ENCODE measurements around the gene AGPAT4. TPM values are rescaled to one million over a fixed set of nuclear protein-coding genes. Genes with fewer than 3 reads are reported as not detected.

The AGPAT4 gene
- total RNA-seq, 2 donors from 2014 or later, result 3.6 to 9.2 TPM

DNA sequence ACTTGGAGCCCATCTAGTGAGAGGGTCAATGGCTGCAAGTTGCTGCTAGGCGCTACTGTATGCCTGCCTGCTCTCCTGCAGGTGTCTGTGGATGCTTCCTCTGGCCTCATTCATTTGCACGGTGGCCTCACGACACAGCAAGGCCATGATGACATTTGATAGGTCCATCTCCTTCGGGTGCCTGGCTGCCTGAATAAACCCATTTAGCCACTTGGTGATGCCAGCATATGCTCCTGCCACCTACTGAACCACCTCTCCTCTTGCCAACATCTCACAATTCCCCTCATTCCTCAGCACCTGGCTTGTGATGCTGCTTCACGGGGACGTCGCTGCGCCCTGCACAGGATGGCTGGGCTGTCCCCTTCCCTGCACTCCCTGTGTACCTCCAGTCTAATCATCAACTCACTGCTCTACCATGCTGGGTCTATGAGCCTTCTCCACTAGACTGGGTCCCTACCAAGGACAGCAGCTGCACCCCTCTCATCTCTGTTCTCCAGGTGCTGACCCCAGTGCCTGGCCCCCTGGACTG is 51.1 kb downstream of the AGPAT4 start:
- TF ChIP-seq, protein P1, sequence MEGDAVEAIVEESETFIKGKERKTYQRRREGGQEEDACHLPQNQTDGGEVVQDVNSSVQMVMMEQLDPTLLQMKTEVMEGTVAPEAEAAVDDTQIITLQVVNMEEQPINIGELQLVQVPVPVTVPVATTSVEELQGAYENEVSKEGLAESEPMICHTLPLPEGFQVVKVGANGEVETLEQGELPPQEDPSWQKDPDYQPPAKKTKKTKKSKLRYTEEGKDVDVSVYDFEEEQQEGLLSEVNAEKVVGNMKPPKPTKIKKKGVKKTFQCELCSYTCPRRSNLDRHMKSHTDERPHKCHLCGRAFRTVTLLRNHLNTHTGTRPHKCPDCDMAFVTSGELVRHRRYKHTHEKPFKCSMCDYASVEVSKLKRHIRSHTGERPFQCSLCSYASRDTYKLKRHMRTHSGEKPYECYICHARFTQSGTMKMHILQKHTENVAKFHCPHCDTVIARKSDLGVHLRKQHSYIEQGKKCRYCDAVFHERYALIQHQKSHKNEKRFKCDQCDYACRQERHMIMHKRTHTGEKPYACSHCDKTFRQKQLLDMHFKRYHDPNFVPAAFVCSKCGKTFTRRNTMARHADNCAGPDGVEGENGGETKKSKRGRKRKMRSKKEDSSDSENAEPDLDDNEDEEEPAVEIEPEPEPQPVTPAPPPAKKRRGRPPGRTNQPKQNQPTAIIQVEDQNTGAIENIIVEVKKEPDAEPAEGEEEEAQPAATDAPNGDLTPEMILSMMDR (IDR thresholded peaks at IDR 0.05), result no peak
- H3K27me3 ChIP-seq, result no peaks in the 10 kb centered on the region
- no peaks in the 10 kb centered on the region for H3K36me3 ChIP-seq
- H3K9ac ChIP-seq (ENCODE audit: low read depth in 2 of 2, low read length in 2 of 2), result no peak overlapping the region
- intact Hi-C loops (cut with DNase I), result no loop called here
- H3K27ac ChIP-seq, result no peak overlapping the region
- no peak overlapping the region for H3K4me3 ChIP-seq
- no peaks in the 10 kb centered on the region for H3K4me1 ChIP-seq
- no peak for DNase-seq
- no peaks in the 10 kb centered on the region for H3K9me3 ChIP-seq

DNA sequence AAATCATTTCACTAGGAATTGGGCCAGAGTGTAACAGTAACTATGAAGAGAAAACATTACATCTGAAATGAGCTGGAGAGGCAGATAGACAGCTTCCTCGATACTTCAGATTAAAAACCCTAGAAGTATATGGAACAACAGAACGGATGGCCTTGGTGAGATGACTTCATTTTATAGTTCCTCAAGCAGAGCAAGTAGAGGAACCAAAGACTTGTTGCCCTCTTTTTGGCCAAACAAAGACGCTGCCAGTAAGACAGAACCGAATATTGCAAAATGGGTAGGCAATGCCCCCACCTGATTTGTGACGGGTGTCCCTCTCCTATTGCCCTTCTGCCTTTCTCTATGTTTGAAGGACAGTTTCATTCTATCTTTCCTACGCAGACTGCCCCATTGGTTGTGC is 53.5 kb downstream of the AGPAT4 start:
- no peak overlapping the region for H3K4me3 ChIP-seq
- TF ChIP-seq, protein P1 (IDR thresholded peaks at IDR 0.05), result no peak
- no peak overlapping the region for H3K9ac ChIP-seq (ENCODE audit: low read depth in 2 of 2, low read length in 2 of 2)
- DNase-seq, result no peak
- H3K27ac ChIP-seq, result no peak overlapping the region
- intact Hi-C loops (cut with DNase I), result no loop called here
- no peaks in the 10 kb centered on the region for H3K36me3 ChIP-seq
- no peaks in the 10 kb centered on the region for H3K4me1 ChIP-seq
- no peaks in the 10 kb centered on the region for H3K27me3 ChIP-seq
- no peaks in the 10 kb centered on the region for H3K9me3 ChIP-seq

DNA sequence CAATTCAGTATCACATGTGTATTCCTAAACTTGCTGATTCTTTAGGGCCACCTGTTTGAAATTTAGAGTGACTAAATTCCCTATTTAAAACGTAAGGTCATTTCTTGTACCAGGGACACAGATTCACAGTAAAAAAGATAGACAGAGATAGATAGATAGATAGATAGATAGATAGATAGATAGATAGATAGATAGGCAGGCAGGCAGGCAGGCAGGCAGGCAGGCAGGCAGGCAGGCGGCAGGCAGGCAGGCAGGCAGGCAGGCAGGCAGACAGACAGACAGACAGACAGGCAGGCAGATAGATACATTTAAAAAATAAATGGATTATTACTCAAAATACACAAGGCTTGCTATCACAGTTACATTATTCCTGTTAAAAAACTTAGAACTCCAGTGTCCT is 54.2 kb downstream of the AGPAT4 start:
- DNase-seq, result no peak
- Histone ChIP-seq H3K36me3 (no peaks in the 10 kb centered on the region), H3K27me3 (no peaks in the 10 kb centered on the region), H3K9me3 (no peaks in the 10 kb centered on the region), H3K4me1 (no peaks in the 10 kb centered on the region), H3K27ac (no peak overlapping the region), H3K4me3 (no peak overlapping the region), H3K9ac (ENCODE audit: low read depth in 2 of 2, low read length in 2 of 2) (no peak overlapping the region)
- intact Hi-C loops (cut with DNase I), result no loop called here
- TF ChIP-seq, protein P1 (IDR thresholded peaks at IDR 0.05), result no peak

DNA sequence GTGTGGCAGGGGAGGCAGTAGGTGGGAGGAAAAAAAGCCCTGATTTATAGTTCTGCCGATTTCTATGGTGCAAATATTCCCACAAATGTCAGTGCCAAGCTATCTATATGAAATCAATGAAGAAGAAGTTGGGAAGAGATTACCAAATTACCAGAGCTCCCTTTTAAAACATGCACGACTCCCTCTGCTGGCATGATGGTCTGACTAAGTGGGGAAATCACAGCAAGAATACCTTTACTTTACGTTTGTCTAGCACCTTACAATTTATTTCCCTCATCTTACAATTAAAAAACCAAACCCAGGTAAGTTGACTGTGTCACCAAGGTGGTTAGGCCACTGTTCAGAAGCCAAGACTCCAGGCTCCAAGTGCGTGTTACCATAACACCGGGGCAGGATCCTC is 55.6 kb downstream of the AGPAT4 start:
- no peaks in the 10 kb centered on the region for H3K4me1 ChIP-seq
- TF ChIP-seq, protein P1 (IDR thresholded peaks at IDR 0.05), result no peak
- H3K9ac ChIP-seq (ENCODE audit: low read depth in 2 of 2, low read length in 2 of 2), result no peak overlapping the region
- no peak for DNase-seq
- intact Hi-C loops (cut with DNase I), result no loop called here
- H3K9me3 ChIP-seq, result no peaks in the 10 kb centered on the region
- H3K4me3 ChIP-seq, result no peak overlapping the region
- H3K27me3 ChIP-seq, result no peaks in the 10 kb centered on the region
- H3K36me3 ChIP-seq, result no peaks in the 10 kb centered on the region
- no peak overlapping the region for H3K27ac ChIP-seq

DNA sequence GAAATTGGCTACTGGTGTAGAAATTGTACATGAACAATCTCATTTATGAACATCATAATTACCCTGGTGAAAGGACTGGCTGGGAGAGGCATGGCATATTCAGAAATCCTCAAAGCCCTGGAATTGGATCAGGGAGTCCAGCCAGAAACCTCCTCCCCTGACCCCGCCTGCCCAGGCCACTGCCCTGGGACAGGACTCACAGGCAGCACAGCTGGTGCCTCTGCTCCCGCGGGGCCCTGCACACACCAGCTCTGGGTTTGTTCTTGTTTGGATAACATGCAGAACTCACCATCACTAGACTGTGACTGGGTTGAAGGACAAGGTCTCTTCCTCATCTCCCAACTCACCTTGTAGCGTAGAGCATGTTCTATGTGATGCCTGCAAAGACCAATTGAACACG is 56.2 kb downstream of the AGPAT4 start:
- intact Hi-C loops (cut with DNase I), result no loop called here

More for the DNA sequence above, 56.2 kb downstream of the AGPAT4 start:
- TF ChIP-seq, protein P1 (IDR thresholded peaks at IDR 0.05), result no peak
- no peaks in the 10 kb centered on the region for H3K27me3 ChIP-seq
- H3K9me3 ChIP-seq, result no peaks in the 10 kb centered on the region
- DNase-seq, result no peak
- no peaks in the 10 kb centered on the region for H3K4me1 ChIP-seq
- H3K27ac ChIP-seq, result no peak overlapping the region
- no peak overlapping the region for H3K9ac ChIP-seq (ENCODE audit: low read depth in 2 of 2, low read length in 2 of 2)
- no peaks in the 10 kb centered on the region for H3K36me3 ChIP-seq
- H3K4me3 ChIP-seq, result no peak overlapping the region
